ENCODE data around the gene NPAS3. TPM values are rescaled to one million over a fixed set of nuclear protein-coding genes. Genes with fewer than 3 reads are reported as not detected.

The NPAS3 gene
- total RNA-seq, 2 experiments from 2014 or later = not detected

- H3K4me1 Mint-ChIP-seq (ENCODE audit: low read depth) = no peaks in the 10 kb centered on the region
- no peaks in the 10 kb centered on the region for H3K36me3 Mint-ChIP-seq (ENCODE audit: low read depth)
- H3K27ac Mint-ChIP-seq = no peak overlapping the region
- peaks cover 2% of the 10 kb centered on the region for H3K27me3 Mint-ChIP-seq
- H3K4me3 Mint-ChIP-seq = no peak overlapping the region
- CTCF ChIA-PET = no interaction called here
- DNase-seq (no peak), ATAC-seq (no peak)
- TF ChIP-seq CTCF (IDR thresholded peaks at IDR 0.05) = no peak
- H3K9me3 Mint-ChIP-seq = peaks cover 2% of the 10 kb centered on the region
- POLR2A ChIA-PET = no interaction called here
- intact Hi-C loops (cut with micrococcal nuclease) = no loop called here
Observed at GRCh38 chr14:33534104-33534503, 595.4 kb downstream of the NPAS3 start.

GRCh38 chr14:33534632-33535031 lies 596.0 kb downstream of the NPAS3 start:
- intact Hi-C loops (cut with micrococcal nuclease) = no loop called here

GRCh38 chr14:33539918-33540357 lies 601.3 kb downstream of the NPAS3 start:
- Mint-ChIP-seq H3K36me3 (ENCODE audit: low read depth) (no peaks in the 10 kb centered on the region), H3K27ac (no peak overlapping the region), H3K9me3 (no peaks in the 10 kb centered on the region), H3K4me3 (no peak overlapping the region), H3K4me1 (ENCODE audit: low read depth) (no peaks in the 10 kb centered on the region), H3K27me3 (no peaks in the 10 kb centered on the region)
- TF ChIP-seq CTCF (IDR thresholded peaks at IDR 0.05) = no peak
- intact Hi-C loops (cut with micrococcal nuclease) = no loop called here
- no peak for ATAC-seq
- CTCF ChIA-PET = no interaction called here
- POLR2A ChIA-PET = no interaction called here
- no peak for DNase-seq

More at GRCh38 chr14:33534632-33535031, 596.0 kb downstream of the NPAS3 start:
- H3K27me3 Mint-ChIP-seq = peaks cover 2% of the 10 kb centered on the region
- H3K9me3 Mint-ChIP-seq = peaks cover 2% of the 10 kb centered on the region
- ATAC-seq (no peak), DNase-seq (no peak)
- ChIA-PET POLR2A (no interaction called here), CTCF (no interaction called here)
- H3K4me1 Mint-ChIP-seq (ENCODE audit: low read depth) = no peaks in the 10 kb centered on the region
- H3K36me3 Mint-ChIP-seq (ENCODE audit: low read depth) = no peaks in the 10 kb centered on the region
- H3K4me3 Mint-ChIP-seq = no peak overlapping the region
- H3K27ac Mint-ChIP-seq = no peak overlapping the region
- no peak for TF ChIP-seq CTCF (IDR thresholded peaks at IDR 0.05)

DNA sequence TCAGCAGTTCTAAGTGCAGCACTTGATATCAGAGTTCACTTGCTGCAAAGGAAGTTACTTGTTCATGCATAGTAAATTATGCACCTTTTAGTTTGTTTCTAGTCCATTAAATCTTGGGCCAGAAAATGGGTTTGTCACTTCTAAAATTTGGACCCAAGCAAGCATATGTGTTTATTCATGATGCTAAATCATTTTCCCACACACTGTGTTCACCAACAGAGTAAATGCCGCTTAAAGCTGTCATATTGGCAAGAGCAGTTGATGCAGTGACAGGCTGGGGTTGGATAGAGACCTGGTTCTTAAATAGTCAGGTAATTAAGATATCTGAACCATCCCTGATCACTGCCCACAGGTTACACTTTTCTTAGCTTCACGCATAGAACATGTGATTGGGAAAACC lies 602.5 kb downstream of the NPAS3 start:
- H3K27ac Mint-ChIP-seq = no peak overlapping the region
- ChIA-PET CTCF (no interaction called here), POLR2A (no interaction called here)
- no peaks in the 10 kb centered on the region for H3K27me3 Mint-ChIP-seq
- no peak overlapping the region for H3K4me3 Mint-ChIP-seq
- H3K9me3 Mint-ChIP-seq = no peaks in the 10 kb centered on the region
- ATAC-seq (no peak), DNase-seq (no peak)
- H3K4me1 Mint-ChIP-seq (ENCODE audit: low read depth) = no peaks in the 10 kb centered on the region
- H3K36me3 Mint-ChIP-seq (ENCODE audit: low read depth) = no peaks in the 10 kb centered on the region
- TF ChIP-seq CTCF (IDR thresholded peaks at IDR 0.05) = no peak
- intact Hi-C loops (cut with micrococcal nuclease) = no loop called here

DNA sequence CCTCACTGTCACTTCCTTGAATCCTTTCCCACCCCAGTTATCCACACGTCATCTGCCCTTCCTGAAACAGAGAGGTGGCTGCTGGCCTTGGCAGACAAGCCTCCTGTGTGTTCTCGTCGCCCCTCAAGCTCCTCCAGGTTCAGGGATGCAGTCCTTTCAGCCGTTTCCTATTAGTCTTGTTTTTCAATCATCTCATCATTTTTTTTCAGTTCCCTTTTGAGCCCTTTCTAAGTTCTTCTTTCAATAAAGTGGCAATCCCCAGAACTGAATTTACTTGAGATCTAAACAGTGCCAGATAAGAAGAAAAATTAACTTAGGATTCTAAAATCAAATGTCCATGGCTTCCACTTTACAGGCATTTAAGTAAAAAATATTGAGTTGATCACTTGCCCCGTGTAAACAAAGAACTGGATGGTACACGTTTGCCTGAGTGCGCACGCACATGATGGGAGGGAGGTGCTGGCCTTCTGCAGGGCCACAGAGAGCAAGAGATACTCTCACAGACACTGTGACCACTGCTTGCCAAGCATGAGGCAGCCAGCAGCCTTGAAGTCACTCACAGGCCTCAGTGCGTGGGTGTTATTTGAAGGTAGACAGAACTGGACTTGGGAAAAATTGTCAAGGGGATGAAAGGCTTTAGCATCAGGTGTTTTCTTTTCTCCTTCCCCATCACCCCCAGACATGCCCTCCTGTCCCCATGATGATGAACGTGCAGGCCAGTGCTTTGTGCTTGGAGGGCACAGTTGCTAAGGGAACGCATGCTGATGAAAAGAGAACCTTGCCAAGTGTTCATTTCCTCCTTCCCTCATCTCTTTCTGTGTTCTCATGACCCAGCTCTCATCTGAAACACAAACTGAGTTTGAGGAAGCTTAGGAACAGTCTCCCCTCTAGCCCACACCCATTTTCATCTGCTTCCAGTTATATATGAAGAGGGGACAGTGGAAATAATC lies 603.9 kb downstream of the NPAS3 start:
- ChIA-PET POLR2A (no interaction called here), CTCF (no interaction called here)
- intact Hi-C loops (cut with micrococcal nuclease) = no loop called here
- Mint-ChIP-seq H3K4me1 (ENCODE audit: low read depth) (no peaks in the 10 kb centered on the region), H3K36me3 (ENCODE audit: low read depth) (no peaks in the 10 kb centered on the region), H3K4me3 (no peak overlapping the region), H3K9me3 (no peaks in the 10 kb centered on the region), H3K27ac (no peak overlapping the region), H3K27me3 (no peaks in the 10 kb centered on the region)
- TF ChIP-seq CTCF (IDR thresholded peaks at IDR 0.05) = no peak
- no peak for DNase-seq
- no peak for ATAC-seq

Measured in activated CD8-positive, alpha-beta T cell treated with anti-CD3 and anti-CD28 coated beads for 36 hours (primary cell).